K562 (cell line): ENCODE measurements around the gene CREB3L1. TPM values are rescaled to one million over a fixed set of nuclear protein-coding genes. Genes with fewer than 3 reads are reported as not detected.

Experiments used
- ARID2 ChIP-seq: fragments of 450-650 bp; IDR thresholded peaks from 2 replicates; pipeline ENCODE4 v1.6.1; 2017; ENCODE audit warnings: antibody characterized with exemption, mild to moderate bottlenecking
- HMG20B ChIP-seq: fragments of 250-450 bp; sonication (Bioruptor Pico); IDR thresholded peaks from 2 replicates; pipeline ENCODE4 v1.5.0; 2021; ENCODE audit warnings: mild to moderate bottlenecking
- POLR3A ChIP-seq: IDR thresholded peaks from 2 replicates; pipeline ENCODE4 v1.6.1; 2011; ENCODE audit warnings: borderline replicate concordance, mild to moderate bottlenecking, moderate library complexity; ENCODE audit not compliant: insufficient read length, insufficient read depth; ENCODE audit errors: extremely low read depth
- RB1 ChIP-seq: fragments of 450-650 bp; IDR thresholded peaks from 2 replicates; pipeline ENCODE4 v1.6.1; 2017; ENCODE audit warnings: low read depth, mild to moderate bottlenecking
- RBM34 ChIP-seq: fragments of 200-400 bp; formaldehyde crosslinking; IDR thresholded peaks from 2 replicates; pipeline ENCODE4 v1.6.1; 2018; ENCODE audit warnings: low read length, borderline replicate concordance; ENCODE audit not compliant: insufficient read depth
- polyA plus RNA-seq, 8 experiments: library from polyadenylated mRNA; depleted of rRNA in 4 of 8; stranded (reverse) in 5 of 8; unstranded in 3 of 8; fragments of >200 nt; fragmentation: Nextera tagmentation in 2 of 8; fragmentation: Illumina TruSeq in 1 of 8; extraction: Ambion mirVana in 2 of 8; extraction: Trizol in 1 of 8; gene quantifications; 2 replicates each; pipeline versions ENCODE4 v1.2.1 to v1.2.3, GENCODE V29; 2011 to 2014; ENCODE audit warnings: inconsistent platforms in 1 of 8, missing spikeins in 1 of 8
- total RNA-seq, 7 experiments: library from RNA; depleted of rRNA in 6 of 7; stranded (reverse); fragments of >200 nt in 6 of 7; fragmentation: Illumina TruSeq in 2 of 7; extraction: Trizol in 2 of 7; gene quantifications; 2 replicates each; pipeline versions ENCODE4 v1.2.1 to v1.2.3, GENCODE V29; 2011 to 2021; ENCODE audit warnings: low replicate concordance in 1 of 7
- TF ChIP-seq, protein P1 (sequence below): IDR thresholded peaks from 3 replicates; pipeline ENCODE4 v1.6.1; 2011; ENCODE audit warnings: borderline replicate concordance, mild to moderate bottlenecking, moderate library complexity; ENCODE audit not compliant: insufficient read length; ENCODE audit errors: extremely low read depth

CREB3L1 gene
- total and polyA plus RNA-seq, 9 of the 15 experiments (the other 6 are each of a cell fraction or from before 2014, with no cell fraction given), result 1.2 to 27.6 (median 3.7) TPM

DNA sequence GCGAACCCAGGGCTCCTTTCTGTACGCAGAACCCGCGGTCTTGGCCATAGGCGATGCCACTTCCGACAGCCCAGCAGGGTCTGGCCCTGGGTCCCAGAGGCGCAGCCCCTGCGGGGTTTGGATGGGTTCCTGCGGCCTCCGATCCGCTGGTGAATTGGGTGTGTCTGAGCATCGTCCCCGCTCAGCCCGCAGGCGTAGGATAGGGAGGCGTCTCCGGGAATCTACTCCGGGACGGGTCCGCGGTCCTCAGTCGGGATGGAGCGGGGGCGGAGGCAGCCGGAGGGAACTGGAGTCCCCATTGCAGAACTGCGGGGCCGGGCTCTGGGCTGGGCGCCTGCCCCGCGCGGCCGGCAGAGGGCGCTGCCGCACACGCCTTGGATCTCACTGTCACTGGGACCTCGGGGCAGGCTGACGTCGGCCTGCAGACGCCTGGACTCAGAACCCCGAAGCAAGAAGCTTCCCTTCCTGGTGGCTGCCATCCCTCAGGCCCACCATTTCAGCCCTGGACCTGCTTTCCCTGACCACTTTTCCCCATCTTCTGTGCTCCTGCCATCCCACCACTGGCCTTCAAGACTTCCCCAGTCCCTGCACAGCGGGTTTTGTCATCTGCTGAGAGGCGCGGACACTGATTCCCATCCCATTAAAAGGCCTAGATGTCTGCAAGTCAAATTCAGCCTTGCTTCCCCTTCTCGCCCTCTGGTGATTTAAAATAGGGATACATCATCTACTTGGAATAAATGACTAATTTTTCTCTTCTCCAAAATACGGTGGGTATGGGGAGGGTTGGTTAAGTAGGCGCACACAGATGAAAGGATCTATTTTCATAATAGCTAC lies 38.3 kb upstream of the CREB3L1 start (continued):
- TF ChIP-seq POLR3A (no peak), ARID2 (peak; percentile 68; the same call in 1 of the 2 replicates), RB1 (peak; percentile 97), RBM34 (no peak), HMG20B (no peak)
- TF ChIP-seq, protein P1, sequence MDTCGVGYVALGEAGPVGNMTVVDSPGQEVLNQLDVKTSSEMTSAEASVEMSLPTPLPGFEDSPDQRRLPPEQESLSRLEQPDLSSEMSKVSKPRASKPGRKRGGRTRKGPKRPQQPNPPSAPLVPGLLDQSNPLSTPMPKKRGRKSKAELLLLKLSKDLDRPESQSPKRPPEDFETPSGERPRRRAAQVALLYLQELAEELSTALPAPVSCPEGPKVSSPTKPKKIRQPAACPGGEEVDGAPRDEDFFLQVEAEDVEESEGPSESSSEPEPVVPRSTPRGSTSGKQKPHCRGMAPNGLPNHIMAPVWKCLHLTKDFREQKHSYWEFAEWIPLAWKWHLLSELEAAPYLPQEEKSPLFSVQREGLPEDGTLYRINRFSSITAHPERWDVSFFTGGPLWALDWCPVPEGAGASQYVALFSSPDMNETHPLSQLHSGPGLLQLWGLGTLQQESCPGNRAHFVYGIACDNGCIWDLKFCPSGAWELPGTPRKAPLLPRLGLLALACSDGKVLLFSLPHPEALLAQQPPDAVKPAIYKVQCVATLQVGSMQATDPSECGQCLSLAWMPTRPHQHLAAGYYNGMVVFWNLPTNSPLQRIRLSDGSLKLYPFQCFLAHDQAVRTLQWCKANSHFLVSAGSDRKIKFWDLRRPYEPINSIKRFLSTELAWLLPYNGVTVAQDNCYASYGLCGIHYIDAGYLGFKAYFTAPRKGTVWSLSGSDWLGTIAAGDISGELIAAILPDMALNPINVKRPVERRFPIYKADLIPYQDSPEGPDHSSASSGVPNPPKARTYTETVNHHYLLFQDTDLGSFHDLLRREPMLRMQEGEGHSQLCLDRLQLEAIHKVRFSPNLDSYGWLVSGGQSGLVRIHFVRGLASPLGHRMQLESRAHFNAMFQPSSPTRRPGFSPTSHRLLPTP, result no peak
